Ovary (tissue), 3 donors: ENCODE measurements around the gene SLC43A1.

Experiments
- CTCF ChIP-seq, 3 donors: fragments of 450-650 bp in 2 of 3; fragments of 200-600 bp in 1 of 3; IDR thresholded peaks; one replicate each; pipeline versions ENCODE4 v1.5.1 to v1.8.0; 2016 to 2022; ENCODE audit warnings: antibody characterized with exemption in 3 of 3, mild to moderate bottlenecking in 1 of 3
- POLR2A ChIP-seq: fragments of 450-650 bp; IDR thresholded peaks from one replicate; pipeline ENCODE4 v1.6.1; 2017; ENCODE audit warnings: antibody characterized with exemption, mild to moderate bottlenecking, moderate library complexity
- donor health status: DM: no; HTN: no; CAD: no.

GRCh38 chr11:57506522-57506921 lies 9.0 kb downstream of the SLC43A1 start:
- TF ChIP-seq CTCF (IDR thresholded peaks at IDR 0.05) = no peak
- TF ChIP-seq POLR2A = no peak
